ENCODE data around the gene PAQR5.

PAQR5 gene

DNA sequence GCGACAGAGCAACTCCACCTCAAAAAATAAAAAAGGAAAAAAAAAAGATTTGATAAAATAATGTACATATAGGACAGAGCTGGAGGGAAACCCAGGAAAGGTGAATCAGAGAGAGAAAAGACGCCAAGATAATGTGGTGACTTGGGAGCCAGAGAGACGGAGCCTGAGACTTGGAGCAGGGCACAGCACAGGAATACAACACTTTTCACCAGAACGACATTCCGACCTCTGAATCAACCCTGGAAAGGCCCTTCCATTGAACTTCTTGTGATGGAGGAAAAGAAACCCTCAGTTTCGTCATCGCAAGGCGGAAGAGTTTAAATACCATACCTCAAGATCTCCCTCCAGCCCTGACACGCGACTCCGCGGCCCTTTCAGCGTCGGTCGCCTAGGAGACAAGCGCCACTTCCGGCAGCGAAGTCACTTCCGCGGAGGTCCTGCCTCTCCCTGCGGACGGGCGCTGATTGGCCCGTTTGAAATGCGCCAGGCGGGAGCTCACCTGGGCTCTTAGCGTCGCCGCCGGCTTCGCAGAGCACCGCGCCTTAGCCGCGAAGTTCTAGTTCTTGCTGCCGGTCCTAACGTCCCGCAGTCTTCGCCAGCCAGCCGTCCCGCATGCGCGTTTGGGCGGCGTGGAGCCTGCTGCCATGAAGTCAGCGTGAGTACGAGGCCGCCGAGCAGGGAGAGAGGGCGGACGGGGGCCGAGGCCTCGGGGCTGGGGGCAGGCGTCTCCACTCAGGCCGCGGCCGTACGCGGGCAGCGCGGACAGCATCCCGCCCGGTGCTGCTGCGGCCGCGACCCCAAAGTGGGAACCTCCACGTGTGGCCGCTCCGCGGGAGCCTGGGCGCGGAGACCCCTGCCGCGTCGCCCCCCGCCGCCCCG lies 115.3 kb downstream of the PAQR5 start, which contains the start of gene KIF23:
KIF23 (plus strand) TSS at position 528 of the 879 bp plus-strand sequence; CDS start at position 645, 117 bp downstream.
- Histone ChIP-seq H3K36me3 (peaks cover 11% of the 10 kb centered on the region), H3K9me3 (no peaks in the 10 kb centered on the region), H3K4me3 (ENCODE audit: low read depth, low read length) (peak within 1 kb of the TSS; percentile 85), H3K27me3 (no peaks in the 10 kb centered on the region), H3K4me1 (no peaks in the 10 kb centered on the region)
- DNase-seq = peak; percentile 94
- TF ChIP-seq, protein P1, sequence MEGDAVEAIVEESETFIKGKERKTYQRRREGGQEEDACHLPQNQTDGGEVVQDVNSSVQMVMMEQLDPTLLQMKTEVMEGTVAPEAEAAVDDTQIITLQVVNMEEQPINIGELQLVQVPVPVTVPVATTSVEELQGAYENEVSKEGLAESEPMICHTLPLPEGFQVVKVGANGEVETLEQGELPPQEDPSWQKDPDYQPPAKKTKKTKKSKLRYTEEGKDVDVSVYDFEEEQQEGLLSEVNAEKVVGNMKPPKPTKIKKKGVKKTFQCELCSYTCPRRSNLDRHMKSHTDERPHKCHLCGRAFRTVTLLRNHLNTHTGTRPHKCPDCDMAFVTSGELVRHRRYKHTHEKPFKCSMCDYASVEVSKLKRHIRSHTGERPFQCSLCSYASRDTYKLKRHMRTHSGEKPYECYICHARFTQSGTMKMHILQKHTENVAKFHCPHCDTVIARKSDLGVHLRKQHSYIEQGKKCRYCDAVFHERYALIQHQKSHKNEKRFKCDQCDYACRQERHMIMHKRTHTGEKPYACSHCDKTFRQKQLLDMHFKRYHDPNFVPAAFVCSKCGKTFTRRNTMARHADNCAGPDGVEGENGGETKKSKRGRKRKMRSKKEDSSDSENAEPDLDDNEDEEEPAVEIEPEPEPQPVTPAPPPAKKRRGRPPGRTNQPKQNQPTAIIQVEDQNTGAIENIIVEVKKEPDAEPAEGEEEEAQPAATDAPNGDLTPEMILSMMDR (IDR thresholded peaks at IDR 0.05; ENCODE audit: low read depth, low read length) = no peak

DNA sequence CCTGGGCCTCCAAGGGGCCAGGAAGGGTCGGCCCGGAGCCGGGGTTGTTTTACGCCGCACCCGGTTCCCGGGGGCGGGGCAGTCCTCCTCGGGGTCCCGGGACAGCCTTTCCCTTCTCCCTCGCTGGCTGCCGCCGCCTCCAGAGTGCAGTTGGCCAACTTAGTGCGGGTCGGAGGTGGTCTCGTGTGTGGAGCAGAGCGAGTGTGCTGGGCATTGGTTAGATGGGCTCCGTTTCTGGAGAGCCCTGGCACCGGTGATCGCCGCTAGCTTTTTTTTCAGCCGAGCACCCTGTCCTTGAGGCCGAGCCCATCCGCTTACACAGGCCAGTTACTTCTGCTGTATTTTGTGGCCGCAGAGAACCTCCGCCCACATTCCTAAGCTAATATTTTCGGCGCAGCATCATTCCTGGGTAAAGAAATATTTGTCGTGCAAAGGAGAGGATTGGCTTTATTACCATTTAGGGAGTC lies 116.0 kb downstream of the PAQR5 start:
- Histone ChIP-seq H3K27me3 (no peaks in the 10 kb centered on the region), H3K4me1 (no peaks in the 10 kb centered on the region), H3K36me3 (peaks cover 17% of the 10 kb centered on the region), H3K4me3 (ENCODE audit: low read depth, low read length) (peak overlapping the region; percentile 85), H3K9me3 (no peaks in the 10 kb centered on the region)
- TF ChIP-seq, protein P1 (IDR thresholded peaks at IDR 0.05; ENCODE audit: low read depth, low read length) = no peak
- peak; percentile 48 for DNase-seq

DNA sequence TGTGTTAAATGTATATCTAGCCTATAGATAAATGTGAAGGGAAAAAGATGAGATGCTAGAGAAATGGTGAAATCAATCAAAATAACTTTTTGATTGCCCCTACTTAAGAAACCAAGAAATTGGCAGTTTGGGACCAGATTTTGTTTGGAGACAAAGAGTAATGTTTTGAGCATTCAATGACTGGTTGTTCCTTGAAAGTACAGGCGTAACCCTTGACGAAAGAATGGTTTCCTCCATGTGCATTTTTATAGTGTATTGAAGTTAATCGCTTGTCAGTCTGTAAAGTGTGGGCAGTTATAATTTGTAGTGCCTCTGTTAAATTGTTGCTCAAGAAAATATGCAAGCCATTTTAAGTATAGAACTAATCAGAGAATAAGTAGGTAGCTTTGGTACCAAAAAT lies 116.7 kb downstream of the PAQR5 start:
- peaks cover 22% of the 10 kb centered on the region for H3K36me3 ChIP-seq
- no peak for DNase-seq
- H3K9me3 ChIP-seq = no peaks in the 10 kb centered on the region
- no peaks in the 10 kb centered on the region for H3K27me3 ChIP-seq
- TF ChIP-seq, protein P1 (IDR thresholded peaks at IDR 0.05; ENCODE audit: low read depth, low read length) = no peak
- H3K4me3 ChIP-seq (ENCODE audit: low read depth, low read length) = peak overlapping the region; percentile 85
- H3K4me1 ChIP-seq = no peaks in the 10 kb centered on the region

- TF ChIP-seq, protein P1 (IDR thresholded peaks at IDR 0.05; ENCODE audit: low read depth, low read length) = no peak
- Histone ChIP-seq H3K36me3 (peaks cover 44% of the 10 kb centered on the region), H3K9me3 (no peaks in the 10 kb centered on the region), H3K27me3 (no peaks in the 10 kb centered on the region), H3K4me1 (no peaks in the 10 kb centered on the region), H3K4me3 (ENCODE audit: low read depth, low read length) (no peak overlapping the region)
- DNase-seq = no peak
Observed at GRCh38 chr15:69417581-69417980, 118.9 kb downstream of the PAQR5 start.

- Histone ChIP-seq H3K4me1 (no peaks in the 10 kb centered on the region), H3K27me3 (no peaks in the 10 kb centered on the region), H3K9me3 (no peaks in the 10 kb centered on the region), H3K4me3 (ENCODE audit: low read depth, low read length) (no peak overlapping the region), H3K36me3 (peaks cover 75% of the 10 kb centered on the region)
- TF ChIP-seq, protein P1 (IDR thresholded peaks at IDR 0.05; ENCODE audit: low read depth, low read length) = no peak
- DNase-seq = no peak
Observed at GRCh38 chr15:69421498-69421897, 122.8 kb downstream of the PAQR5 start.

DNA sequence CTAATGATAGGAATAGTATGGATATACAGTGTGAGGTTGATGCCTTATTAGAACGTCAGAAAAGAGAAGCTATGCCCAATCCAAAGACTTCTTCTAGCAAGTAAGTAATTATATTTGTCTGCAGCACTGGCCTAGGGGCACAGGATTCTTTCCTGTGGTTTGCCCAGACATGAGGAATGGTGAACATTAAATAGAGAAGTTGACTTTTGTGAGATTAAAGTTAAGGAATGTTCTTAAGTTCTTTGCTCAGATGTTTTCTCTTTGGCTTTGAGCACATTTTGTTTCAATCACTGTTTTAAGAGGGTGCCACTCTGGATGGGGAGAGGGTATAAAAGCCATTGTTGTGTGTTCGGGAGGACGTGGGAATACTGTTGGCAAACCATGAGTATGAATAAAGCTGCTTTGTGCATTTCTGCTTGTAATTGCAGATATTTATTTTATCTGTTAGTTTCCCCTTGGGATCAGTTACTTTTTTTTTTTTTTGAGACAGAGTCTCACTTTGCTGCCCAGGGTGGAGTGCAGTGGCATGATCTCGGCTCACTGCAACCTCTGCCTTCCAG lies 123.7 kb downstream of the PAQR5 start:
- H3K9me3 ChIP-seq = no peaks in the 10 kb centered on the region
- no peaks in the 10 kb centered on the region for H3K27me3 ChIP-seq
- DNase-seq = no peak
- no peak overlapping the region for H3K4me3 ChIP-seq (ENCODE audit: low read depth, low read length)
- peaks cover 85% of the 10 kb centered on the region for H3K36me3 ChIP-seq
- TF ChIP-seq, protein P1 (IDR thresholded peaks at IDR 0.05; ENCODE audit: low read depth, low read length) = no peak
- no peaks in the 10 kb centered on the region for H3K4me1 ChIP-seq
